ENCODE data around the gene KRTAP10-2.

KRTAP10-2 gene

GRCh38 chr21:44566403-44566802, 15.1 kb upstream of the KRTAP10-2 start:
- Histone ChIP-seq H4K20me1 (ENCODE audit: low read depth, low read length) (no peaks in the 10 kb centered on the region), H3K79me2 (ENCODE audit: insufficient read depth, low read length) (no peaks in the 10 kb centered on the region), H3K9me3 (ENCODE audit: insufficient read depth, low read length) (no peaks in the 10 kb centered on the region), H3K4me3 (ENCODE audit: insufficient read depth, low read length, poor library complexity, severe bottlenecking) (no peak overlapping the region), H3K27me3 (ENCODE audit: low read length) (no peaks in the 10 kb centered on the region), H3F3A (ENCODE audit: insufficient read depth) (no peaks in the 10 kb centered on the region), H3K27ac (ENCODE audit: low read depth, low read length) (no peak overlapping the region), H2AFZ (ENCODE audit: low read depth, low read length, severe bottlenecking) (no peak overlapping the region), H3K9ac (ENCODE audit: low read length) (no peak overlapping the region), H3K36me3 (ENCODE audit: low read length) (no peaks in the 10 kb centered on the region), H3K4me2 (ENCODE audit: low read depth, low read length, poor library complexity, severe bottlenecking) (no peak overlapping the region), H3K9me2 (replicated peaks; ENCODE audit: insufficient read depth, low read length) (no peaks in the 10 kb centered on the region)
- TF ChIP-seq EZH2phosphoT487 (conservative IDR thresholded peaks at IDR 0.05; ENCODE audit: low read length), result no peak
- no peak for TF ChIP-seq CTCF (IDR thresholded peaks at IDR 0.05; ENCODE audit: insufficient read depth, low read length, poor library complexity, severe bottlenecking)

GRCh38 chr21:44564886-44565598, 13.7 kb upstream of the KRTAP10-2 start:
- Histone ChIP-seq H2AFZ (ENCODE audit: low read depth, low read length, severe bottlenecking) (no peak overlapping the region), H3K36me3 (ENCODE audit: low read length) (no peaks in the 10 kb centered on the region)

GRCh38 chr21:44564099-44564498, 12.8 kb upstream of the KRTAP10-2 start:
- Histone ChIP-seq H3K27ac (ENCODE audit: low read depth, low read length) (no peak overlapping the region), H3K27me3 (ENCODE audit: low read length) (no peaks in the 10 kb centered on the region), H3K4me2 (ENCODE audit: low read depth, low read length, poor library complexity, severe bottlenecking) (no peak overlapping the region), H3F3A (ENCODE audit: insufficient read depth) (no peaks in the 10 kb centered on the region), H4K20me1 (ENCODE audit: low read depth, low read length) (no peaks in the 10 kb centered on the region), H3K36me3 (ENCODE audit: low read length) (no peaks in the 10 kb centered on the region), H3K9me3 (ENCODE audit: insufficient read depth, low read length) (no peaks in the 10 kb centered on the region), H3K79me2 (ENCODE audit: insufficient read depth, low read length) (no peaks in the 10 kb centered on the region), H3K4me3 (ENCODE audit: insufficient read depth, low read length, poor library complexity, severe bottlenecking) (no peak overlapping the region), H3K9me2 (replicated peaks; ENCODE audit: insufficient read depth, low read length) (no peaks in the 10 kb centered on the region), H3K9ac (ENCODE audit: low read length) (no peak overlapping the region), H2AFZ (ENCODE audit: low read depth, low read length, severe bottlenecking) (no peak overlapping the region)
- TF ChIP-seq EZH2phosphoT487 (conservative IDR thresholded peaks at IDR 0.05; ENCODE audit: low read length), result no peak
- TF ChIP-seq CTCF (IDR thresholded peaks at IDR 0.05; ENCODE audit: insufficient read depth, low read length, poor library complexity, severe bottlenecking), result no peak

More at GRCh38 chr21:44564886-44565598, 13.7 kb upstream of the KRTAP10-2 start:
- Histone ChIP-seq H3K9me2 (replicated peaks; ENCODE audit: insufficient read depth, low read length) (no peaks in the 10 kb centered on the region), H3F3A (ENCODE audit: insufficient read depth) (no peaks in the 10 kb centered on the region), H4K20me1 (ENCODE audit: low read depth, low read length) (no peaks in the 10 kb centered on the region), H3K4me3 (ENCODE audit: insufficient read depth, low read length, poor library complexity, severe bottlenecking) (no peak overlapping the region), H3K4me2 (ENCODE audit: low read depth, low read length, poor library complexity, severe bottlenecking) (no peak overlapping the region), H3K27me3 (ENCODE audit: low read length) (no peaks in the 10 kb centered on the region), H3K9me3 (ENCODE audit: insufficient read depth, low read length) (no peaks in the 10 kb centered on the region), H3K79me2 (ENCODE audit: insufficient read depth, low read length) (no peaks in the 10 kb centered on the region), H3K9ac (ENCODE audit: low read length) (no peak overlapping the region), H3K27ac (ENCODE audit: low read depth, low read length) (no peak overlapping the region)
- TF ChIP-seq CTCF (IDR thresholded peaks at IDR 0.05; ENCODE audit: insufficient read depth, low read length, poor library complexity, severe bottlenecking) (no peak), EZH2phosphoT487 (conservative IDR thresholded peaks at IDR 0.05; ENCODE audit: low read length) (no peak)
